HG03280 (cell line): ENCODE measurements around the gene TINCR.

Experiments
- ATAC-seq: cut with Tn5 transposase; IDR thresholded peaks from one replicate; pipeline ENCODE4 v1.9.1; 2021; ENCODE audit warnings: mild to moderate bottlenecking, moderate library complexity; ENCODE audit not compliant: unreplicated experiment

The TINCR gene

DNA sequence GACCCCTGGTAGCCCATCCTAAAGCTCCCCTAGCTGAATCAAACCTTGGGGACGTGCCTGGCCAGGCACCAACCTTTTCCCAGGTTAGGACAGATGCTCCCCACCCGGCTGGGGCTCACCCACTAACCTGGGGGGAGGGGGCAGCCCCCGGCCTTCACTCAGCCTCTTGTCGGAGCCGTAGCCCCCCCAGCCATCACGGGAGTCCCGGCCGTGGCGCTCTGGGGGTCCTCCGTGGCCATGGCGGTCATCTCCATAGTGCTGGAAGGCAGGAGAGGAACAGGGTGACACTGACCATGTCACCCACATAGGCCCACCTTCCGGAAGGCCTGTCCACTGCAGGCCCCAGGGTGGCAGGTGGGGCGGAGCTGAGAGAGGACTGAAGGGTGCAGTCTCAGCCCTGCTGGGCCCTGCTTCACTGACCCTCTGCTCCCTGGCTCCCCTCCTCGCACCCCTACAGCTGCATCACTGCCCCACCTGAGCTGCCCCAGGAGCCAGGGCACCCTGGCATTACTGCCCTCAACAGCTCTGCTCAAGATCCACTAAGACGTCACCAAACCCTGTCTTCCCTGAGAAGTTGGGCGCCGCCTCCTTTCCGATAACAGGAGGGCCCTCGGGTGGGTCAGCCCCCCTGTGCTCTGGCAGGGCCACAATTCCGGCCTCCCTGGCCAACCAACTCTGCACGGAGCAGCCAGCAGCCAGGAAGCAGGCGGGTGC lies 22.6 kb upstream of the TINCR start:
- no peak for ATAC-seq

DNA sequence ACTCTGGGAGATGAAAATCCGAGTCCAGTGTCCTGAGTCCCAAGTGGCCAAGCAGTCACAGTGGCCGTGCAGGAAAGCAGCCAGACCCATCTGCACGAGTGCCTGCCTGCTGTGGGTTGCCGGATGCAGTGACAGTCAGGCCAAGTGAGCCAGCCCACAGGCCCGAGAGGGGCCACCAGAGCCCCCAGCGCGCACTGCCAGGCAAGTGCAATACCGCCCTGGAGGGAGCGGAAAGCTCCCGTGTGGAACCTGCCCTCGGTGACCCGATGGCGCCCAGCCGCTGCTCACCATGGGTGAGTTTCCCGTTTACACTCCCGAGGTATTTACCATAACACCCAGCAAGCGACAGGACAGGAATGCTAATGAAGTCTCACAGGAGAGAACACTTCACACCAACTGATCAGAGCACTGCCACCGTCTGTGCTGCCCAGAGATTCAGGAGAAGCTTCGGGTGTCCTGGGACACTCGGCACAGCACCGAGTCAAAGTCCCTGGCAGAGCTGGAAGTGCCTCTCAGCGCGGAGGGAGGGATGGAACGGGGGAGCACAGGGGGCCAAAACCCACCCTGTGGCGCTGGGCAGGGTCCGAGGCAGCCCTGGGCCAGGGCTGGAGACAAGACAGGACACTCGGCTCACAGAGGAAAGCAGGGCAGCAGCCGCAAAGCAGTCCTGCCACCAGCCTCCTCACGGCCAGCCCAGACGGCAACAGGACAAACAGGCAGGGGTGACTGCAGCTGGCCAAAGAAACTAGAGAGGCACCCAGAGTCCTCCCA lies 21.3 kb upstream of the TINCR start:
- no peak for ATAC-seq

DNA sequence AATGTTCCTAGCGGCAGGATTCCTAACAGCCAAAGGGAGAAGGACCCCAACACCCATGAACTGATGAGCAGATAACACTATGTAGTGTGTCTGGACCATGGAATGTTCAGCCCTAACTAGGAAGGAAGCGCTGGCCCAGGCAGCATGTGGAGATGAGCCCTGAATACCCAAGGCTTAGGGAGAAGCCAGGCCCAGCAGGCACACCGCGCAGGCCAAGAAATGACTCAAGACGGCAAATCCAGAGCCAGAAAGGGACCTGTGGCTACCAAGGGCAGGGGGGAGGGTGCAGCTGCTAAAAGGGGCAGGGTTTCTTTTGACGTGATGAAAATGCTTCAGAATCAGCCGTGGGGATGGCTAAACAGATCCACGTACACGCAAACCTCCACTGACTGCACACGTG lies 20.7 kb upstream of the TINCR start:
- ATAC-seq, result no peak

DNA sequence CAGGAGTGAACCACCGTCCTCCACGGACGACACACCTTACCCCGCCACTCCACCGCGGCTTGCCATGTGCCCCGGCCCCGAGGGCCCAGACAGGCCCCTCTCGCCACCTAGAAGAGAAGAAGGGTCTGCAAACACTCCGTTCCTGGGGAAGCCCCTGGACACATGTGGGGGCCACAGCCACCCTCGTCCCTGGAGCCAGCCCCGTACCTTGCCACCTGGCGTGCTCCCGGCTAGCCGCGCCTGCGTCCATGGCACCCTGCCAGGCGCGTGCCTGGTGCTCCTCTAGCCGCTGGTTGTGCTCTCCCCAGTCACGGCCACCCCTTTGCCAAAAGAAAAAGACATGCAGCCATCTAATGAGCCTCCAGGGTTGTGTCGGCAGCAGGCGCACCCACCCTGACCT lies 19.9 kb upstream of the TINCR start:
- no peak for ATAC-seq

DNA sequence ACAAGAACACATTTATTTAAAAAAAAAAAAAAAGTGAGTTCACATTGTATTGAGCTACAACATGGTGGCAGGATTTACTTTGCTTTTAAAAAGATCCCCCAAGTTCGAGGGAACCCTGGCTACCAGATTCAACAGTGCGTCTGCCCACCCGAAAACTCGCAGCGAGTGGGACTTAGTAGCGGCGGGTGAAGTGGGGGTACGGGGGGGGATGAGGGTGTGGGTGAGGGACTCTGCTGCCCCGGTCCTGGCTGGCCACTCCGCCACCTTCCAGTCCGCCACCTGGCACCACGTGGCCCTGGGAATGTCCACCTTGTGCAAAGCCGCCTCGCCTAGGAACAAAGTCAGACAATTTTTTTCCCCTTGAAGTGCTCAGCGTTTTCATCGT lies 19.3 kb upstream of the TINCR start:
- no peak for ATAC-seq

DNA sequence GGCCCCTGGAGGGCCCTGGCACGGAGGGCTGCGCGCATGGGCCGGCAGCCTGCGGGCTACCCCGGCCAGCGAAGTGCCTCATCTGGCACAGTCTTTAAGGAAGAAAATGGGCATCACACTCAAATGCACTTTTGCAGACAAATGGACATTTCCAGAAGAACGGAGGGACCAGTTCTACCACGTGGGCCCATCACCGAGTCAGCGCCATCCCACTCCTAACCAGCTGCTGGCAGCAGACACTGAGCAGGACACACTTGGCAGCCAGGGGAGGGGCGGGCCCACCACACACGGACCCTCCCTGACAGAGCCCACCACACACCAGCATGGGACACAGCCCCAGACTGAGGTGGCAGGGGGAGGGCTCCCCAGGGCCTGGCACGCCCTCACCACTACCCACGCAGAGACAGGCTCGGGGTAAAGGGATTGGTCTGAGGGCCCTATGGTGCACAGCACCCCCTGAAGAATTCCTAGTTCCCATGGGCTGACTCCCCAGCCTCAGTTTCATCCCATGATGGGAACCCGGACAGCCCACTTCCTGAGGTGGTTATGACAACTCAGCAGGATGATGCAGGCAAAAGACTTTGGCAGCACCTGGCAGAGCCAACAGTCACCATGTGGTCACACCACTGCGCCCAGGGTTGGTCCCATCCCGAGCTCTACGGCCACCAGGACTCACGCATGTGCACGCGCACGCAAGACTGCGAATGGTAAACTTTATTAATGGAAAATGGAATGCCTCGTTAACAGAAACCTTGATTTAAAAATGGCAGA lies 18.7 kb upstream of the TINCR start:
- ATAC-seq, result no peak

- no peak for ATAC-seq
These were observed 17.9 kb upstream of the TINCR start for GRCh38 chr19:5585461-5586299.

- no peak for ATAC-seq
These were observed 12.4 kb upstream of the TINCR start for GRCh38 chr19:5580161-5580571.

- ATAC-seq, result no peak
These were observed 11.9 kb upstream of the TINCR start for GRCh38 chr19:5579697-5580096.

- no peak for ATAC-seq
These were observed 11.5 kb upstream of the TINCR start for GRCh38 chr19:5579286-5579685.

DNA sequence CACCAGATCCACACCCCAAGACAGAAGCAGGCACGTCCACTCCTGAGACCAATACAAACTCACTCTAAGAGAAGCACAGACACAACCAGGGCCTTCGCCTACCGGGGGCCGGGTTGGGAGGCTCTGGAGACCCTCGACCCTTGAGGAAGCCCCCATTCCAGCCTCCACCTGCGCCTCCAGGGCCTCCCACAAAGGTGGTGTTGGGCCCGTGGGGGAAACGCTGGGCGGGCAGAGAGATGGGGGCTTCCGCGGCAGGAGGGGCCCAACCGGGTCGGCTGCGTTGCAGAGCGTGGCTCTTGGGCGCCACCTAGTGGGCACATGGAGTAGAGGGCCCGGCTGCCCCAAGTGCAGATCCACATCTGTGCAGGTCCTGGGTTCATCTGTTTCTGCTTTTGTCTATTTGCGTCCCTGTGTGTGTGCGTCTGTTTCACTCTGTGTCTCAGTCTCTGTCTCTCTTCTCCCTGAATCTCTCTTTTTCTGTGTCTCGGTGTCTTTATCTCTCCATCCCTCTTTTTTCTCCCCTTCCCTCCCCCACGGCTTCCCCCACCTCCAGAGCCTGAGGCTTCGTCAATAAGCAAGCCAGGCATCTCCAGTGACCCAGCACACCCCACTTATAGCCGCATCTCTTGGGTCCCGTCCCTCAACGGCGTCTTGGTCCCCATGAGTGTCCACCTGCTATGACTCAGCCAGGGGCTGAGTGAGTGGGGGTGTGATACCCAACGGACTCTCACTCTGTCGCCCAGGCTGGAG lies 10.5 kb upstream of the TINCR start:
- no peak for ATAC-seq

- ATAC-seq, result no peak
These were observed 7.8 kb upstream of the TINCR start for GRCh38 chr19:5575590-5575989.

GRCh38 chr19:5572556-5573286 lies 5.0 kb upstream of the TINCR start:
- no peak for ATAC-seq

DNA sequence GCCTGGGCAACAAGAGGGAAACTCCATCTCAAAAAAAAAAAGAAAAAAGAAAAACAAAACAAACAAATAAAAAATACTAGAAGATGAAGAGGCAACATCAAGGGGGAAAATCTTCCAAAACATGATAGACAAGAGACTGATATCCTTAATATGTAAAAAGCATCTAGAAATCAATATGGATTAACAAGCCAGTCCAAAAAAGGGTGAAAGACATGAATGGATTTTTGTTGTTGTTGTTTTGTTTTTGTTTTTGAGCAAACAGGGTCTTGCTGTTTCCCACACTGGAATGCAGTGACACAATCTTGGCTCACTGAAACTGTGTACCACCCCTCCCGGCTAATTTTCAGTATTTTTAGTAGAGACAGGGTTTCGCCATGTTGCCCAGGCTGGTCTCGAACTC lies 4.0 kb upstream of the TINCR start:
- no peak for ATAC-seq

GRCh38 chr19:5567970-5568407 lies 236 bp upstream of the TINCR start:
- no peak for ATAC-seq

- ATAC-seq, result no peak
These were observed 2.8 kb downstream of the TINCR start for GRCh38 chr19:5564930-5565329.

DNA sequence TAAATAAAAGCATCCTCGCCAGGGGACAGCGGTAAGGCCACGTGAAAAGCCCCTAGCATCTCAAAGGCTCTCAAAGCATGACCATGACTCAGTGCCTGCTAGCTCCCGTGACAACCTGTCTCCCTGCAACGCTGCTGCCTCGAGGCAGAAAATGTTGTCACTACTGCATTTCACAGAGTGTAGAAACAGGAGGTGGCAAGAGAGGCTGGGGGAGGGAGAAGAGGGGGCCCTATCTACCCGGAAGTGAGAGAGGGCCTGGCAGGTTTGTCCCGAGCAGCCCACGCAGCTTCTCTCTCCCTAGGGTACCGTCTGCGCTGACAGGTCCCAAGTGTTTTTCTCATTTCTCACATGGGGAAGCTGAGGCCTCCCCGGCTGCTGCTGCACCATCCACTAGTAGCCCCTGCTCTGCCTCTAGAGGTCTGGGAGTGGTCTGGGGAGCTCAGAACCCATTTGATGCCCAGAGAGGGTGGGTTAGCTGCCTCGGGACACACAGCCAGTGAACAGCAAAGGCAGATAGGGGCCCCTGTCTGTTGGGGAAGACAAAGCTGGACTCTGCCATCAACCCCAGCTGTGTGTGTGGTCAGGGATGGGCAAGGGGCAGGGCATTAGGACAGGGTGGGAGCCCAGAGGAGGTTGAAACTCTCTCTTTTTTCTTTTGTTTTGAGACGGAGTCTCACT lies 3.7 kb downstream of the TINCR start:
- ATAC-seq, result no peak

DNA sequence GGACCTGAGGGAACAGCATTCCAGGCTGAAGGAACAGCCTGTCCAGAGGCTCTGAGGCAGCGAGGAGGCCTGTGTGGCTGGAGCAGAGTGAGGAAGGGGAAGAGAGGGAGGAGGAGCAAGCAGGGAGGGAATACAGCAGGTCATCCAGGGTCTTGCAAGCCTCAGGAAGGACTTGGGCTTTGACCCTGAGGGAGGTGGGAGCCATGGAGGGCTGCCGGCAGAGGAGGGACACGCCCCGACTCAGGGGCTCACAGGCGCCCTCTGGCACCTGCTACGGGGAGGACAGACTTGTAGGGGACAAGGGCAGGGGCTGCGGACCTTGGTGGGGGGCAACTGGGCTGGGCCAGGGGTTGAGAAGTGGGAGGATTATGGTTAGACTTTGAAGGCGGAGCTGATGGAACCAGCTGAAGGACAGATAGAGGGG lies 4.7 kb downstream of the TINCR start:
- no peak for ATAC-seq

DNA sequence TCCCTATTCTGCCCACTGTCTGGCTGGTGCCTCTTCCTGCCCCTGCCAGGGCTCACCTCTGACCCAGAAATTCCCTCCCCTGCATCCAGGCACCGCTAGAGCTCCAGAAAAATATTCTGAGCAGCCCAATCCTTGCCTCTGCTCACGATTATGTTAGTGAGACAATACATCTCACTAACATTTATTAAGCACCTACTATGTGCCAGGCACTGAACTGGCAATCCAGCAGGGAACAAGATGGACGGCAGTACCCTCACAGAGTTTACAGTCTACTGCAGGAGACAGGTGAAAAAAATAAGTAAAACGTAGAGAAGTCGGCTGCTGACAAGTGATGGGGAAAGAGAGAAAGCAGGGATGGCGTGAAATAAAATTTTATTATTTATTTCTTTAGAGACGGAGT lies 5.5 kb downstream of the TINCR start:
- no peak for ATAC-seq
